Colonic mucosa (tissue), 4 donors: ENCODE results near the gene IL17REL. TPM values are rescaled to one million over a fixed set of nuclear protein-coding genes. Genes with fewer than 3 reads are reported as not detected.

Experiments
- DNase-seq: peaks from one replicate; pipeline ENCODE4 v3.0.0-alpha.2; 2020
- H3K27ac ChIP-seq: fragments of 200-600 bp; one replicate; pipeline ENCODE4 v1.8.0; 2021
- H3K27me3 ChIP-seq: fragments of 200-600 bp; one replicate; pipeline ENCODE4 v1.8.0; 2021
- H3K36me3 ChIP-seq: fragments of 200-600 bp; one replicate; pipeline ENCODE4 v1.8.0; 2021
- H3K4me1 ChIP-seq: fragments of 200-600 bp; one replicate; pipeline ENCODE4 v1.8.0; 2021; ENCODE audit warnings: mild to moderate bottlenecking
- H3K4me3 ChIP-seq: fragments of 200-600 bp; one replicate; pipeline ENCODE4 v1.8.0; 2021
- H3K9ac ChIP-seq, 2 donors: one replicate each; pipeline ENCODE4 v1.7.0; 2013; ENCODE audit warnings: control low read depth in 2 of 2, low read depth in 2 of 2, low read length in 2 of 2
- H3K9me3 ChIP-seq: fragments of 200-600 bp; one replicate; pipeline ENCODE4 v1.8.0; 2021
- intact Hi-C: fragments of 100-400 bp; cut with DNase I; formaldehyde crosslinking; loops from one replicate; pipeline ENCODE4 v1.14.1; 2022
- total RNA-seq, 2 donors: library from RNA; stranded (reverse); fragmentation: NEBNext Ultra II Directional in 1 of 2; extraction: Animal tissue kit (Norgen Biotek cat#: 25700) in 1 of 2; gene quantifications; one replicate each; pipeline ENCODE4 v1.2.1, GENCODE V29; 2021
- TF ChIP-seq, protein P1 (sequence below): fragments of 200-600 bp; IDR thresholded peaks from one replicate; pipeline ENCODE4 v1.8.0; 2022; ENCODE audit warnings: antibody characterized with exemption, mild to moderate bottlenecking
- donor health status: healthy.
- donor health status: DM: no; HTN: no; CAD: no.
- donor health status: DM: no; HTN: no; CAD: no.

IL17REL gene
- total RNA-seq, 2 donors from 2014 or later = 0.11 to 0.22 TPM

DNA sequence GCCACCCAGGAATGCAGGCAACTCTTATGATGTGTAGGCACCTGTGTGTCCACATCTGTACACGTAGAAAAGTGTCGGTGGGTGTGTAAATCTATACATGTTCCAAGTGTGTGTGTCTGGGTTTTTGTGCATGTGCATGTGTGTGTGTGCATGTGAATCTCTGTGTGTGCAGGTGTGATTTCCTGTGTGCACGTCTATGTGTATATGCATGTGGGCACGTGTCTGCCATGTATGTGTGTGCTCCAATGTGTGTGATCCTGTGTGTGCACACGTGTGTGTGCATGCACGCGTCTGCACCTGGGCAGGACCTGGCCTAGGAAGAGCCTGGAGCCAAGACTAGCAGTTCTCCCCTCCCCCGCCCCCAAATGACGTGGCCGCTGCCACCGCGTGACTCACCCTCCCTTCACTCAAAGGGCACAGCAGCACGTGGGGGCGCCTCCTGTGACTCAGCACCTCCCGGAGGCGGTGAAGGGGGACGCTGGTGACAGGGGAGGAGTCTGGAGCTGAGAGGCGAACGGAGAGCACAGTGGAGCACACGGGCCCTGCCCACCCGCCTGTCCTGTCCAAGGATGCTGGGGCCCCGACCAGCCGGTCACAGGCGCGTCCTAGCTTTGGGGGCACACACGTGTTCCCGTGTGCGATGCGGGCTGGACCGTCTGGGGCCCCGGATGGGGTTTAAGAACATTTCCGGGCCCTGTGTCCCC, 41.9 kb downstream of the IL17REL start:
- DNase-seq = peak; percentile 95
- Histone ChIP-seq H3K4me1 (peaks cover 21% of the 10 kb centered on the region), H3K9me3 (no peaks in the 10 kb centered on the region), H3K4me3 (peak overlapping the region; percentile 46), H3K36me3 (no peaks in the 10 kb centered on the region), H3K9ac (peak overlapping the region; percentile 67 to 76), H3K27me3 (no peaks in the 10 kb centered on the region), H3K27ac (peak overlapping the region; percentile 82)
- TF ChIP-seq, protein P1, sequence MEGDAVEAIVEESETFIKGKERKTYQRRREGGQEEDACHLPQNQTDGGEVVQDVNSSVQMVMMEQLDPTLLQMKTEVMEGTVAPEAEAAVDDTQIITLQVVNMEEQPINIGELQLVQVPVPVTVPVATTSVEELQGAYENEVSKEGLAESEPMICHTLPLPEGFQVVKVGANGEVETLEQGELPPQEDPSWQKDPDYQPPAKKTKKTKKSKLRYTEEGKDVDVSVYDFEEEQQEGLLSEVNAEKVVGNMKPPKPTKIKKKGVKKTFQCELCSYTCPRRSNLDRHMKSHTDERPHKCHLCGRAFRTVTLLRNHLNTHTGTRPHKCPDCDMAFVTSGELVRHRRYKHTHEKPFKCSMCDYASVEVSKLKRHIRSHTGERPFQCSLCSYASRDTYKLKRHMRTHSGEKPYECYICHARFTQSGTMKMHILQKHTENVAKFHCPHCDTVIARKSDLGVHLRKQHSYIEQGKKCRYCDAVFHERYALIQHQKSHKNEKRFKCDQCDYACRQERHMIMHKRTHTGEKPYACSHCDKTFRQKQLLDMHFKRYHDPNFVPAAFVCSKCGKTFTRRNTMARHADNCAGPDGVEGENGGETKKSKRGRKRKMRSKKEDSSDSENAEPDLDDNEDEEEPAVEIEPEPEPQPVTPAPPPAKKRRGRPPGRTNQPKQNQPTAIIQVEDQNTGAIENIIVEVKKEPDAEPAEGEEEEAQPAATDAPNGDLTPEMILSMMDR = no peak
- intact Hi-C loops = no loop called here

DNA sequence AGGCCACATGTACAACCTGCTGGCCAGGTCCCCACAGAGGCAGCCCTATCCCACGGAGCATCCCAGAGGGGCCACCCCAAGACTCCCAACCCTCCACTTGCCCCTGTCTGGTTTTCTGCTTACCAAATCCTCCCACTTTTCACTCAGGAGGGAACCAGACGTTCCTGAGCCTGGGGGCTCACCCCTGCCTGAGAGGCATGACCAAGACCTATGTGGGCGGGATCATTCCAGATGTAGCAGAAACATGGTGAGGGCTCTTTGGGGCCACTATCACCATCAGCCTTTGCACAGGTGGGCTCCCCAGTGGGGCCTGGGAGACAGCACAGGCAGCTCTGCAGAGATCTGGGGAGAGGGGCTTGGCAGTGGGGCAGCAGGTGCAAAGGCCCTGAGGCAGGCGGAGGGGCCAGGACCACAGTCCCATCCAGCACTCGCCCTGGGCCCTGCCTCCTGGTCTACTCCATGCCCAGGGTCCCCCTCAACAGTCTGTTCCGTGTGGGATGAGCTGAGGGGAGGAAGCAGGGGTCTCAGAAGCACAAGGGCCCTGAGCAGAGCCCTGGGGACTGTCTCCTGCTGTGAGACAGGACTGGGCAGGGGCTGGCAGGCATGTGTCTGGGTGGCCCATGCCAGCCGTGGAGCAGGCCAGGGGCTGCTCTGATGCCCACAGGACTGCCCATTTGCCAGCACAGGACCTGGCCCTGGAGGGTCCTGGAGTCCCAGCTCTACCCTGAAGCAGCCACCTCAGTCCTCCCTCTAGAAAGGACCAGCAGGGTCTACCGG, 42.6 kb downstream of the IL17REL start:
- Histone ChIP-seq H3K4me3 (no peak overlapping the region), H3K27ac (peak overlapping the region; percentile 82), H3K27me3 (no peaks in the 10 kb centered on the region), H3K4me1 (peaks cover 21% of the 10 kb centered on the region), H3K9ac (peak overlapping the region in 1 of 2 donors; percentile 76), H3K9me3 (no peaks in the 10 kb centered on the region), H3K36me3 (no peaks in the 10 kb centered on the region)
- DNase-seq = peak; percentile 31
- intact Hi-C loops = no loop called here
- TF ChIP-seq, protein P1 = no peak

DNA sequence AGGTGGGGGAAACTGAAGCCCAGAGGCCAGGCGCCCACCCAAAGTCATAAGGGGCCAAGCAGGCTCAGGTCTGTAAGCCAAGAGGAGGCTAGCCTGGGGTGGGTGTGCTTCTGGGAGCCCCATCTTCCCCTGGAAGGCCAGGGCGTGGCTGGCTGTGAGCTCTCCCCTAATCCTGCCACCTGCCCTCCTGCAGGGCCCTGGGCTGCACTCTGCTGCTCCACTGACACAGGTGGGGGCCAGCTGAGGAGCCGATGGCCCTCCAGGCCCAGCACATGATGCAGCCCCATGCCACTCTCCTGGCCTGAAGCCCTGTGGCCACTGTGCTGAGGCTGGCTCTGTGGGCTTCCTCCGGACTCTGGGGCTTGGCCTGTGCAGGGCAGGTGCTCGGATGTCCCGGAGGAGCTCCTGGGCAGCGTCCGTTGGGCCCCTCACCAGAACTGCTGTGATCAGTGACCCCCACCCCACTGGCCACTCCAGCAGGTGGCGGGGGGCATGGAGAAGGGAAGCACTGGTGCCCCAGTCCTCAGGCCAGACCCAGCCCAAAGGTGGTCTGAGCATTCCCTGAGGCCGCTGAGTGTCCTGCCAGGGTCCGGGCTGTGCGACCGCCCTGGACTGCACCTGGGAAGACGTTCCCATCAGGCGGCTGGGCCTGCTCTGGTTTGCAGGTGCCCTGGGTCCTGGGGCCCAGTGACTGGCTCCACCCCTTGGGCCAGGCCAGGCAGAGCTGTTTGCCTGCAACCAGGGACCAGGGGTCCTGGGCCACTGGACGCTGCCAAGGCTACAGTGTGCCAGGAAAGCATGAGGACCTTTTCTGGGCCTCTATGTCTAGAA, 43.5 kb downstream of the IL17REL start:
- Histone ChIP-seq H3K27ac (no peak overlapping the region), H3K27me3 (no peaks in the 10 kb centered on the region), H3K9me3 (no peaks in the 10 kb centered on the region), H3K36me3 (peaks cover under 1% of the 10 kb centered on the region), H3K4me1 (peaks cover 22% of the 10 kb centered on the region), H3K4me3 (no peak overlapping the region), H3K9ac (peak overlapping the region in 1 of 2 donors; percentile 12)
- TF ChIP-seq, protein P1 = no peak
- no peak for DNase-seq
- intact Hi-C loops = no loop called here

DNA sequence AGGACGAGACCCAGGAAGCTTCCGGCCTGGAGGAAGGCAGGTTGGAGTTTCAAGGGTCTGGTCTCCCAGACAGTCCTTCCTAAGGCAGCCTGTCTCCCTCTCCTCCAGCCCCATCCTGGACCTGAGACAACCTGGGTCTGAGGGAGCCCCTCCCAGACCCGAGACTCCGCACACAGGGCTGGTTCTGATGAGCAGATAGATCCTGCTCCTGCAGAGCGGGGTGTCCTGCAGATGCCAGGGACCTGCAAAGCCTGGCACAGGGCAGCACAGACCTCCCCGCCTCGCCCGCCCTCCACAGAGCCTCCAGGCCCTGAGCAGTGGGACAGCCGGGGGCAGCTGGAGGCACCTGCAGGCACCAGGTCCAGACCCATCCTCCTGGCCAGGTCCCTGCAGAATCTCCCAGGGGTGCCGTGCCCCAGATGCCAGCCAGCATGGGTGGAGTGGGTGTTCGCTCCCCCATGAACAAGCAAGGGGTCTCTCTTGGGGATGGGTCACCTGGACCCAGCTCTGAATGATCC, 44.2 kb downstream of the IL17REL start:
- Histone ChIP-seq H3K4me3 (no peak overlapping the region), H3K4me1 (peaks cover 29% of the 10 kb centered on the region), H3K9me3 (no peaks in the 10 kb centered on the region), H3K27ac (no peak overlapping the region), H3K27me3 (no peaks in the 10 kb centered on the region), H3K36me3 (peaks cover 6% of the 10 kb centered on the region), H3K9ac (peak overlapping the region in 1 of 2 donors; percentile 12)
- peak; percentile 20 for DNase-seq
- intact Hi-C loops = no loop called here
- TF ChIP-seq, protein P1 = no peak

DNA sequence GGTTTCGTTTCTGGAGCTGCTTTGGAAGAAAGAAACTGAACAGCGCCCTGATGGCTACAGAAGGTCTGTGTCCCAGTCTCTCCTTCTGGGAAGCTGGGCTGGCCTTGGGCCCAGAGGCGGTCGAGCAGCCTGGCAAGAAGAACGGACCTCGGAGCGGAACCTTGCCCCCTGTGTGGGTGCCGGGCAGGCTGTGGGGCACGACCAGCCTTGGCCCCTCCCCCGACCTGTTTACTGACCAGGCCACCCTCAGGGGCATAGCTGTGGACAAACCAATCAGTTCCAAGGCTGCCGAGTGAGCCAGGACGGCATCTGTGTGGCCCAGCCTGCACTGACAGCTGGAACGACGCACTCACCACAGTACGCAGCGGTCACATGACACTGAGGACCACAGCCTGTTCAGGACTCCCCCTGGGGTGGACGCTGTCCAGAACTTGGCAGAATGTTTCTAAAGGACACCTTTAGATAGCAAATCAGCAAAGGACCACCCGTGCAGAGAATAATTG, 44.8 kb downstream of the IL17REL start:
- intact Hi-C loops = no loop called here

More for the DNA sequence above, 44.8 kb downstream of the IL17REL start:
- DNase-seq = peak; percentile 33
- TF ChIP-seq, protein P1 = no peak
- H3K27me3 ChIP-seq = no peaks in the 10 kb centered on the region
- peaks cover 32% of the 10 kb centered on the region for H3K4me1 ChIP-seq
- peak overlapping the region; percentile 35 for H3K27ac ChIP-seq
- H3K4me3 ChIP-seq = no peak overlapping the region
- H3K36me3 ChIP-seq = peaks cover 9% of the 10 kb centered on the region
- no peaks in the 10 kb centered on the region for H3K9me3 ChIP-seq
- H3K9ac ChIP-seq = peak overlapping the region; percentile 33 to 58
